Kidney (tissue), 14 donors: ENCODE results near the gene DDX46. TPM values are rescaled to one million over a fixed set of nuclear protein-coding genes. Genes with fewer than 3 reads are reported as not detected.

ENCODE experiments used
- DNase-seq, 5 donors: peaks; one replicate each; pipeline ENCODE4 v3.0.0-alpha.2; 2013 to 2020
- FAIRE-seq: peaks from 2 replicates; lab custom pipeline; 2012; peaks lifted over from hg19 to GRCh38; lab: Jason Lieb, UNC
- H3K27ac ChIP-seq, 2 donors: one replicate each; pipeline ENCODE4 v1.7.0; 2013; ENCODE audit warnings: low read depth in 2 of 2, low read length in 2 of 2, inconsistent platforms in 1 of 2
- H3K27me3 ChIP-seq: one replicate; pipeline ENCODE4 v1.7.1; 2013; ENCODE audit warnings: low read length, inconsistent platforms; ENCODE audit not compliant: control insufficient read depth, insufficient read depth
- H3K36me3 ChIP-seq, 3 donors: one replicate each; pipeline versions ENCODE4 v1.7.0 to v1.7.1; 2013; ENCODE audit warnings: low read length in 3 of 3, control low read depth in 1 of 3, inconsistent platforms in 1 of 3; ENCODE audit not compliant: insufficient read depth in 3 of 3, control insufficient read depth in 2 of 3
- H3K4me1 ChIP-seq, 3 donors: one replicate each; pipeline versions ENCODE4 v1.7.0 to v1.7.1; 2013; ENCODE audit warnings: low read length in 3 of 3, inconsistent platforms in 1 of 3, low read depth in 1 of 3; ENCODE audit not compliant: control insufficient read depth in 2 of 3, insufficient read depth in 2 of 3
- H3K4me3 ChIP-seq, 3 donors: one replicate each; pipeline versions ENCODE4 v1.7.0 to v1.8.1; 2013; ENCODE audit warnings: low read length in 3 of 3, control low read depth in 1 of 3, inconsistent platforms in 1 of 3
- H3K9ac ChIP-seq, 3 donors: one replicate each; pipeline versions ENCODE4 v1.7.0 to v1.7.1; 2013; ENCODE audit warnings: low read length in 3 of 3, control low read depth in 1 of 3, inconsistent platforms in 1 of 3
- H3K9me3 ChIP-seq, 3 donors: one replicate each; pipeline versions ENCODE4 v1.7.0 to v1.7.1; 2013; ENCODE audit warnings: low read length in 3 of 3, control low read depth in 1 of 3, inconsistent platforms in 1 of 3; ENCODE audit not compliant: control insufficient read depth in 2 of 3, insufficient read depth in 1 of 3
- CTCF ChIP-seq: IDR thresholded peaks from 3 replicates; pipeline ENCODE4 v1.5.1; 2012; ENCODE audit warnings: mild to moderate bottlenecking, moderate library complexity, borderline replicate concordance; ENCODE audit not compliant: insufficient read depth; ENCODE audit errors: extremely low read depth
- intact Hi-C: fragments of 100-400 bp; cut with DNase I; formaldehyde crosslinking; loops from one replicate; pipeline ENCODE4 v1.11.1; 2022
- polyA plus RNA-seq: library from polyadenylated mRNA; stranded (reverse); fragments of 350-450 nt; fragmentation: Illumina TruSeq; extraction: RNeasy Lipid Tissue Mini Kit (QIAGEN cat#74804); gene quantifications from one replicate; pipeline ENCODE4 v1.2.3, GENCODE V29; 2014; ENCODE audit warnings: low read depth, low replicate concordance; ENCODE audit not compliant: insufficient read depth
- total RNA-seq: library from RNA; stranded (reverse); fragmentation: NEBNext Ultra II Directional; extraction: Animal tissue kit (Norgen Biotek cat#: 25700); gene quantifications from one replicate; pipeline ENCODE4 v1.2.1, GENCODE V29; 2021
- donor health status: control.
- donor health status: control.
- donor health status: control.
- donor health status: control.
- donor health status: control.
- donor health status: DM: yes; HTN: yes; CAD: no.
- donor health status: Normal renal cell carcinoma (clear cell type).

DDX46 gene
- total and polyA plus RNA-seq, 2 donors from 2014 or later, result 11.3 to 39.7 TPM

GRCh38 chr5:134724872-134725271 is 33.7 kb upstream of the DDX46 start:
- H3K4me3 ChIP-seq, result no peak overlapping the region
- DNase-seq, result no peak
- H3K9ac ChIP-seq, result no peak overlapping the region
- no peaks in the 10 kb centered on the region for H3K4me1 ChIP-seq
- FAIRE-seq, result no peak
- H3K36me3 ChIP-seq, result peaks cover 3 to 15% (median 4%) of the 10 kb centered on the region in 3 donors
- no peaks in the 10 kb centered on the region for H3K9me3 ChIP-seq
- no peak for TF ChIP-seq CTCF
- H3K27me3 ChIP-seq, result no peaks in the 10 kb centered on the region
- intact Hi-C loops, result no loop called here
- no peak overlapping the region for H3K27ac ChIP-seq

GRCh38 chr5:134732819-134733218 is 25.8 kb upstream of the DDX46 start:
- H3K4me1 ChIP-seq, result no peaks in the 10 kb centered on the region
- H3K27ac ChIP-seq, result no peak overlapping the region
- H3K4me3 ChIP-seq, result no peak overlapping the region
- FAIRE-seq, result no peak
- no peak overlapping the region for H3K9ac ChIP-seq
- intact Hi-C loops, result no loop called here
- no peak for TF ChIP-seq CTCF
- H3K36me3 ChIP-seq, result no peaks in the 10 kb centered on the region
- H3K27me3 ChIP-seq, result no peaks in the 10 kb centered on the region
- DNase-seq, result no peak
- H3K9me3 ChIP-seq, result no peaks in the 10 kb centered on the region

GRCh38 chr5:134735243-134735642 is 23.3 kb upstream of the DDX46 start:
- no peaks in the 10 kb centered on the region for H3K9me3 ChIP-seq
- no peak for DNase-seq
- TF ChIP-seq CTCF, result no peak
- H3K4me3 ChIP-seq, result no peak overlapping the region
- intact Hi-C loops, result no loop called here
- FAIRE-seq, result no peak
- H3K9ac ChIP-seq, result no peak overlapping the region
- no peak overlapping the region for H3K27ac ChIP-seq
- no peaks in the 10 kb centered on the region for H3K27me3 ChIP-seq
- no peaks in the 10 kb centered on the region for H3K36me3 ChIP-seq
- H3K4me1 ChIP-seq, result peaks cover 0 to 6% (median 4%) of the 10 kb centered on the region in 3 donors

GRCh38 chr5:134736173-134736812 is 22.3 kb upstream of the DDX46 start:
- no peak overlapping the region for H3K9ac ChIP-seq
- no peak for FAIRE-seq
- H3K4me1 ChIP-seq, result peaks cover 0 to 6% (median 4%) of the 10 kb centered on the region in 3 donors
- no peak overlapping the region for H3K27ac ChIP-seq
- peak in 2 of 5 donors; percentile 11 to 29 for DNase-seq
- H3K4me3 ChIP-seq, result no peak overlapping the region
- H3K27me3 ChIP-seq, result no peaks in the 10 kb centered on the region
- intact Hi-C loops, result no loop called here
- no peak for TF ChIP-seq CTCF
- H3K9me3 ChIP-seq, result no peaks in the 10 kb centered on the region
- H3K36me3 ChIP-seq, result peaks cover 0 to 2% (median 0%) of the 10 kb centered on the region in 3 donors
